Lung (tissue), 12 donors: ENCODE data around the gene MICALL1. TPM values are rescaled to one million over a fixed set of nuclear protein-coding genes. Genes with fewer than 3 reads are reported as not detected.

Experiments
- ATAC-seq: fragments of 200-7000 bp; cut with Tn5 transposase; one replicate; pipeline ENCODE4 v1.9.1; 2020; ENCODE audit warnings: moderate number of reproducible peaks; ENCODE audit not compliant: insufficient read depth, low FRiP score
- DNase-seq, 3 donors: peaks; one replicate each; pipeline ENCODE4 v3.0.0-alpha.2; 2013 to 2017
- H3K27ac ChIP-seq, 2 donors: one replicate each; pipeline ENCODE4 v1.5.1; 2013; ENCODE audit warnings: mild to moderate bottlenecking in 2 of 2, moderate library complexity in 2 of 2, control low read depth in 1 of 2, inconsistent platforms in 1 of 2, low read depth in 1 of 2, low read length in 1 of 2
- H3K27me3 ChIP-seq, 3 donors: one replicate each; pipeline ENCODE4 v1.5.1; 2013; ENCODE audit warnings: low read length in 2 of 3; ENCODE audit not compliant: control insufficient read depth in 3 of 3, insufficient read depth in 3 of 3
- H3K36me3 ChIP-seq, 4 donors: one replicate each; pipeline ENCODE4 v1.5.1; 2013; ENCODE audit warnings: low read length in 4 of 4, mild to moderate bottlenecking in 1 of 4, moderate library complexity in 1 of 4; ENCODE audit not compliant: control insufficient read depth in 4 of 4, insufficient read depth in 4 of 4
- H3K4me1 ChIP-seq, 5 donors: one replicate each; pipeline ENCODE4 v1.5.1; 2013; ENCODE audit warnings: low read length in 5 of 5, mild to moderate bottlenecking in 2 of 5, moderate library complexity in 1 of 5; ENCODE audit not compliant: control insufficient read depth in 5 of 5, insufficient read depth in 5 of 5
- H3K4me3 ChIP-seq: one replicate; pipeline ENCODE4 v1.5.1; 2013; ENCODE audit warnings: mild to moderate bottlenecking, control low read depth, moderate library complexity
- H3K9ac ChIP-seq, 2 donors: one replicate each; pipeline ENCODE4 v1.5.1; 2013; ENCODE audit warnings: low read length in 2 of 2, control low read depth in 1 of 2; ENCODE audit not compliant: insufficient read depth in 1 of 2
- H3K9me3 ChIP-seq, 4 donors: one replicate each; pipeline ENCODE4 v1.5.1; 2013; ENCODE audit warnings: low read length in 3 of 4, mild to moderate bottlenecking in 1 of 4, moderate library complexity in 1 of 4; ENCODE audit not compliant: control insufficient read depth in 4 of 4, insufficient read depth in 3 of 4
- CTCF ChIP-seq: IDR thresholded peaks from 2 replicates; pipeline ENCODE4 v1.5.1; 2012; ENCODE audit warnings: mild to moderate bottlenecking; ENCODE audit errors: control extremely low read depth, extremely low read depth
- WGBS, 2 donors: extraction: QIAGEN DNeasy Blood & Tissue Kit; methylation state at CpG; one replicate each; pipeline ENCODE4 v1.1.7; 2013; 5-methylcytosine and 5-hydroxymethylcytosine counted together
- polyA plus RNA-seq, 2 donors: library from polyadenylated mRNA; stranded (reverse); fragments of 200-250 nt; gene quantifications; one replicate each; pipeline ENCODE4 v1.2.1, GENCODE V29; 2013
- total RNA-seq, 2 donors: library from RNA; depleted of rRNA in 1 of 2; stranded (reverse); fragments of >200 nt in 1 of 2; gene quantifications; one replicate each; pipeline ENCODE4 v1.2.1, GENCODE V29; 2014 to 2021
- donor health status: control.
- donor health status: control.
- donor health status: Bipolar disorder and iron deficiency.
- donor health status: healthy.
- donor health status: DM: yes; HTN: yes; CAD: no.

Gene MICALL1
- total and polyA plus RNA-seq, 4 donors: 12.9 to 29.1 (median 17.5) TPM

DNA sequence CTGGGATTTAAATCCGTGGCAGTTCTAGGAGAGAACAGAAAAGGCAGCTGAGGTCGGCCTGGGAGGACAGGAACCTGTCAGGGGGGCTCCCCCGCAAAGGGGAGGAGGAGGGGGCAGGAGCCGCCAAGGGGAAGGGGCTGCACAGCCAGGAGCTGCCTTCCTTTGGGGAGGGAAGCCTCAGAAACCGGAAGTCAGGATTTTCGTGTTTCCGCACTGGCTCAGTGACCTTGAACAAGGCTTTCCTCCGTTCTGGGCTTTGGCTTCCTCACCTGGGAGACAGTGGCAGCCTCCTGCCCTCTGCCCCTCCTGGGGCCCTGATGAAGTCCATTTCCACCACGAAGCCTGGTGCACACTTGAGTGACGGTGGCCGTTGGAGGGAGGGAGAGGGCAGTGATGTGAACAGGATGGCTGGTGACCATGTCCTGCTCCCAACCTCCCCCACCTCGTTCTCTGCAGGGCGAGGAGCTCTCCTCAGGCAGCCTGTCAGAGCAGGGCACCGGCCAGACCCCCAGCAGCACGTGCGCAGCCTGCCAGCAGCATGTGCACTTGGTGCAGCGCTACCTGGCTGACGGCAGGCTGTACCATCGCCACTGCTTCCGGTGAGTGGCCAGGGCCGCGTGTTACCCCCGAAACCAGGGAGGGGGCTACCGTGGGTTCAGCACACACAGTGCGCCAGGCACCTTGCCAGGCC, 12.6 kb downstream of the MICALL1 start:
- Histone ChIP-seq H3K36me3 (peaks cover 2 to 45% (median 24%) of the 10 kb centered on the region in 4 donors), H3K27me3 (no peaks in the 10 kb centered on the region), H3K4me1 (peaks cover 0 to 7% (median 0%) of the 10 kb centered on the region in 5 donors), H3K27ac (peak overlapping the region in 1 of 2 donors; percentile 44), H3K9ac (no peak overlapping the region), H3K4me3 (no peak overlapping the region), H3K9me3 (no peaks in the 10 kb centered on the region)
- no peak for DNase-seq
- 82 to 85% methylated on average over 24 to 25 of the region's 25 CpGs for WGBS, 2 donors
- TF ChIP-seq CTCF: no peak
- ATAC-seq: no peak

- no peak for ATAC-seq
- no peak for TF ChIP-seq CTCF
- peaks cover 2 to 53% (median 22%) of the 10 kb centered on the region in 4 donors for H3K36me3 ChIP-seq
- peaks cover 0 to 7% (median 0%) of the 10 kb centered on the region in 5 donors for H3K4me1 ChIP-seq
- WGBS, 2 donors: 39 to 50% methylated on average over 5 of the region's 5 CpGs
- no peak overlapping the region for H3K4me3 ChIP-seq
- DNase-seq: no peak
- H3K27ac ChIP-seq: no peak overlapping the region
- no peaks in the 10 kb centered on the region for H3K9me3 ChIP-seq
- H3K9ac ChIP-seq: no peak overlapping the region
- peaks cover 0 to 3% (median 0%) of the 10 kb centered on the region in 3 donors for H3K27me3 ChIP-seq
Measured at GRCh38 chr22:37920126-37920525, 14.0 kb downstream of the MICALL1 start.

GRCh38 chr22:37922191-37922590, 16.1 kb downstream of the MICALL1 start:
- DNase-seq: no peak

More at GRCh38 chr22:37922191-37922590, 16.1 kb downstream of the MICALL1 start:
- Histone ChIP-seq H3K9ac (no peak overlapping the region), H3K36me3 (peaks cover 17 to 62% (median 22%) of the 10 kb centered on the region in 4 donors), H3K9me3 (no peaks in the 10 kb centered on the region), H3K4me3 (no peak overlapping the region), H3K4me1 (peaks cover 0 to 7% (median 0%) of the 10 kb centered on the region in 5 donors), H3K27me3 (peaks cover 0 to 6% (median 0%) of the 10 kb centered on the region in 3 donors), H3K27ac (no peak overlapping the region)
- 92 to 95% methylated on average over 11 of the region's 11 CpGs for WGBS, 2 donors
- no peak for TF ChIP-seq CTCF
- ATAC-seq: no peak
